ENCODE data around the gene BCL2L12.

BCL2L12 gene

DNA sequence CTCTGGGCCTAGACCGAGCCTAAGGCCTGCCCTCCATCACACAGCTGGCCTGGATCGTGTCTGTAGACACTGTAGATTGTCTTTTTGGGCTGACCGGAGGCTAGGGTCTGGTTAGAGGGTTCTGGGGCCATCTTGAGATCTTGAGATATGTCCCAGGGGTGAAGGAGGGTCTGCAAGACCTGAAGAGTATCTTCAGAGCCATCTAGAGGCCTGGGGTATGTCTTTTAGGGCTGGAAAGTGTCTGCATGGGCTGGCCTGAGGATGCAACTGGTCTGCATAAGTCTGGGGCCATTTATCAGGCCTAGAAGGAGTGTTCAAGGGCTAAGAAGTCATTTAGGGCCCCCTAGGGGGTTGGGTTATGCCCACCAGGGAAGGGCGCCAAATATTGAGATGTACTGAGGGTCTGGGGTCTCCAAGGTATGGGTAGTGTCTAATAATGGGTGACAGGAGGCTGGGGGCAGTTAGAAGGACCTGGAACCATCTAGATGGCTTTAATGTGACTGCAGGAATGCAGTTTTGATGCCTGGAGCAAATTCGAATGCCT is 23.2 kb upstream of the BCL2L12 start:
- no peak for DNase-seq

DNA sequence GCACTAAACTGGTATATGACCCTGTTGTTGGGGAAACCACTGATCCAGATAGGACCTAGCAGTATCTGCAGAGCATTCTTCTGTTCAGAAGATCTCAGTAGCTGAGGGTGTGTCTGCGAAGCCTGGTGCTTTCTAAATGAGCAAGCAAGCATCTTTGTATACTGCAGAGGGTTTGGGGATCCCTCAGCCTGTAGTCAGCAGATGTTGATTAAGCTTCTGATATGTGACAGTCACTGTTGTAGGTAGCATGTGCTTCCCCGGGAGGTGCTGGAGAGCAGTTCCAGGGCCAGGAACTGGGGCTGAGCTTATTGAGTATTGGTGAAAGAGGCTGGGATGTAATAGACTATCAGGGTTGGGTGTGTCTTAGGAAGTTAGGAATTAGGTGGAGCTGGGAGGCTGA is 22.3 kb upstream of the BCL2L12 start:
- DNase-seq = no peak

- DNase-seq = no peak
Measured at GRCh38 chr19:49645592-49645991, 20.1 kb upstream of the BCL2L12 start.

DNA sequence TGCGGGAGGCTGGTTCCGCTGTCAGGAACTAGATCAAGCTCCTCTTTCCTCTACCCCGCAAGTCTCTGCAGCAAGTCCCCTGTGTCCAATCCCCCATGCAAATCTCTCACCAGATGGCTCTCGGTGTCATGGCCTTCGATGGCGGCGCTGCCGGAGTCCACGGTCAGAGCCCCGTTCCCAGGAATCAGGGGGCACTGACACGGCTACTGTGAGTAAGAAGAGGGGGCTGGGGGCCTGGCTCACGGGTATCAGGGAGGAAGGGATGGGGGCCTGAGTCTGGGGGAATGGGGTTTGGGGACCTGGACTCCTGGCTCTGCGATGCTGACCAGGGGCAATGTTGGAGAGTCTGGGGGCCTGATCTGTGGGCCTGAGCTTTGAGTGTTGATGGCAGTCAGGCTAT is 19.7 kb upstream of the BCL2L12 start:
- no peak for DNase-seq

GRCh38 chr19:49646586-49646985 is 19.1 kb upstream of the BCL2L12 start:
- DNase-seq = no peak

DNA sequence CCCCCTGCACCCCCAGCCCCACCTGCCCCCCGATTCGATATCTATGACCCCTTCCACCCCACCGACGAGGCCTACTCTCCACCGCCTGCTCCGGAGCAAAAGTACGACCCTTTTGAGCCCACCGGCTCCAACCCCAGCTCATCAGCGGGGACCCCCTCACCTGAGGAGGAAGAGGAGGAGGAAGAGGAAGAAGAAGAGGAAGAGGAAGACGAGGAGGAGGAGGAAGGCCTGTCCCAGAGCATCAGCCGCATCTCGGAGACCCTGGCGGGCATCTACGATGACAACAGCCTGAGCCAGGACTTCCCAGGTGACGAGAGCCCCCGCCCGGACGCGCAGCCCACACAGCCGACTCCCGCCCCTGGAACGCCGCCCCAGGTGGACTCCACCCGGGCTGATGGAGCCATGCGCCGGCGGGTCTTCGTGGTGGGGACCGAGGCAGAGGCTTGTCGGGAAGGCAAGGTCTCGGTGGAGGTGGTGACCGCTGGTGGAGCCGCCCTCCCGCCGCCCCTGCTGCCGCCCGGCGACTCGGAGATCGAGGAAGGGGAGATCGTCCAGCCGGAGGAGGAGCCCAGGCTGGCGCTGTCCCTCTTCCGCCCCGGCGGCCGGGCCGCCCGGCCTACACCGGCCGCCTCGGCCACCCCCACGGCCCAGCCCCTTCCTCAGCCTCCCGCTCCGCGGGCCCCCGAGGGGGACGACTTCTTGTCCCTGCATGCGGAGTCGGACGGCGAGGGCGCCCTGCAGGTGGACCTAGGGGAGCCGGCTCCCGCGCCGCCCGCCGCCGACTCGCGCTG is 14.5 kb upstream of the BCL2L12 start:
- DNase-seq = no peak

- DNase-seq = no peak
Measured at GRCh38 chr19:49651820-49652550, 13.7 kb upstream of the BCL2L12 start.

- no peak for DNase-seq
Measured at GRCh38 chr19:49652551-49653465, 12.9 kb upstream of the BCL2L12 start.

DNA sequence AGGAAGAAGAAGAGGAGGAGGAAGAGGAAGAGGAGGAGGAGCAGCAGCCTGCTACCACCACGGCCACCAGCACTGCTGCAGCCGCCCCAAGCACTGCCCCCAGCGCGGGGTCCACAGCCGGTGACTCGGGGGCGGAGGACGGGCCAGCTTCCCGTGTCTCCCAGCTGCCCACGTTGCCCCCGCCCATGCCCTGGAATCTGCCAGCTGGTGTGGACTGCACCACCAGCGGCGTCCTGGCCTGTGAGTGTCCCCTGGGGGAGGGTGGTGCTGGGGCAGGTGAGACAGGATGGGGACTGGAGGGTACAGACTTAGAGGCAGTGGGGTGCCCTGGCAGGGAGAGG is 12.3 kb upstream of the BCL2L12 start:
- DNase-seq = no peak

DNA sequence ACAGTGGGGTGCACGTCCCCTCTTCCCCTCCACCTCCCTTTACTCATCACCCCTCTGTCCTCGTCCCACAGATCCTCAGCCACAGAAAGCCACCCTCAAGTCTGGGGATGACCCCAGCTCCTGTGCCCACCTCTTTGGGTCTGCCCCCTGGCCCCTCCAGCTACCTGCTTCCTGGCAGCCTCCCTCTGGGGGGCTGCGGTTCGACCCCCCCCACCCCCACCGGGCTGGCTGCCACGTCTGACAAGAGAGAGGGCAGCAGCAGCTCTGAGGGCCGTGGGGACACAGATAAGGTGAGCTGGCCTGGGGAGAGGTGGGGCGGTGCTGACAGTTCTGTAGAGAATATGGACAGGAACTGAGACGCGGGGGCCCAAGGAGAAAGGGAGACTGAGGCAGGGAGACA is 11.2 kb upstream of the BCL2L12 start:
- no peak for DNase-seq

GRCh38 chr19:49655570-49656455 is 9.9 kb upstream of the BCL2L12 start:
- no peak for DNase-seq

DNA sequence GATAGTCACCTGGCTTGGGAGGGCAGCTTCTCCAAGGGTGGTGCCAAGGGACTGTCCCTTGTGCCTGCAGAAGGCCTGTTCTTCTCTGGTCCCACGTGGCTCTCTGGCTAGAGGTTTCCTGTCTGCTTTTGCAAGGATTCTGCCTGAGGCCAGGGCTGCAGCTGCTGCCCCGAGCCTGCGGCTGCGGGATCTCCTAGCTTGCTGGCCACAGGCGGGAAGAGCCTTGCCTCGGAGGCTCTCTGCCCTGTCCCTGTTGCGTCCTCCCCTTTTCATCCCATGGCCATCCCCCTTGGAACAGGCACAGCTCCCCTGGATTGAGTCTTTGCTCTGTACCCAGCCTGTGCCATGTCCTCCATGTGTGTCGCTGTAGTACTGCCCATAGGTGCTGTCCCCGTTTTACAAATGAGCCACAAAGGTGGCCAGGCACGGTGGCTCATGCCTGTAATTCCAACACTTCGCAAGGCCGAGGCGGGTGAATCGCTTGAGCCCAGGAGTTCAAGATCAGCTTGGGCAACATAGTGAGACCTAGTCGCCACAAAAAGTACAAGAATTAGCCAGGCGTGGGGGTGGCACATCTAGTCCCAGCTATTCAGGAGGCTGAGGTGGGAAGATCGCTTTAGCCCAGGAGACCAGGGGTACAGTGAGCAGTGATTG is 9.2 kb upstream of the BCL2L12 start:
- no peak for DNase-seq

- no peak for DNase-seq
Measured at GRCh38 chr19:49657493-49658138, 8.1 kb upstream of the BCL2L12 start.

GRCh38 chr19:49658139-49658517 is 7.6 kb upstream of the BCL2L12 start:
- no peak for DNase-seq

DNA sequence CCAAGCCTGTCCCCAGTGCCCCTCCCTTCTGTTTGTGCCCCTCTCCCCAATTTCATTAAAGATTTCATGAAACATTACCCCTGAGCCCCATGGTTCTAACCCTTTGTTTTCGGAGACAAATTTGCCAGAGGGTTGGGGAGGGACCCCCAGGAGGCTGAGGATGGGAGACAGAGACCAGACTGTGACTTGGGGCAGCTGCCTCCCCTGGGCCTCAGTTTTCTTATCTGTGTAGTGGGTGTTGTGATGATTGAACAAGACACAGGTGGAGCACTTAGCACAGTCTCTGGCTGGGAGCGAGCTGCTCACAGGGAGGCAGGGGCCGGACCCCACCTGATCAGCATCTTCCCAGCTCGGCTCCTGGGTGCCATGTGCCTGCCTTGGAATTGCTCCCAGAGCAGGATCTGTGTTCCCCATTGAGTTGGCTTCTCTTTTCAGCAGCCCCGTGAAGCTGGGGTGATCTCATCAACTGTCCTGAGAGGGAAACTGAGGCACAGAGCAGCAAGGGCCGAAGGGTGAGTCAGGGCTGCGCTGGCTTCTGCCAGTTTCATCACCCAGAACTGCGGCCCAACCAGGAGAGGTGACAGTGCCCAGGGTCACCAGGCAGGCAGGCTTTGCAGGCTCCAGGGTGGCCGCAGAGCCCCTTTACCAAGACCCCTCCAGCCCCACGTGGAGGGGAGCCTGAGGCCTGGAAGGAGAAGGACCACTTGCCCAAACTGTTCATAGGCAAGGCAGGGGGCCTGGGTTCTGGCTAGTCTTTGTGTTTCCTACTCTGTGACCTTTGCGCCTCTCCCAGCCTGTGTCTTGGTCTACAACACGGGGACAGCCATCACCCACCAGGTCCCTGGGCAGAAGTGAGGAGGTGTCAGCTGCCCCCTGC is 6.9 kb upstream of the BCL2L12 start:
- DNase-seq = no peak

DNA sequence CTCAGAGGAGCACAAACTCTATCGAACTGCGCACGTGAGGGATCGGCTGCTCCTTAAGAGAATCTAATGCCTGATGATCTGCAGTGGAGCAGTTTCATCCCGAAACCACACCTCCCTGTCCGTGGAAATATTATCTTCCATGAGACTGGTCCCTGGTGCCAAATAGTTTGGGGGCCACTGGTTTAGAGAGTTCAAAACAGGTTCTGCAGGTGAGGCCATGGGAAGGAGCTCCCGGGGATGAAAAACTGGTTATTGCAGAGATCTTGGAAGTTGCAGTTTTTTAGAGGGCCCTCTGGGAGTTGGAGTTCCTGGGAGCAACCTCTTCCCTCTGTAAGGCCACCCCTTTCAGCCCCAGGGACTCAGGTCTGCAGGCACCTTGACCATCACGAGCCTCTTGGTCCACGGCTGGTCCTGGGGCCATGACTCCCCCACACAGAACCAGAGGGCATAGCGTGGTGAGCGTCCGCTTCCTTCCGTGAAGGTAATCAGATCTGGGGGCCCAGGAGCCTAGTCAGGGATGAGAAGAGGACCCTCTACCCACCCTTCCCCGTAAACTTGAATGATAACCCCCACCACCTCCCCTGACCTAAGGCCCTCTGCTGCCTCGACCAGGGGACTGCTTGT is 5.3 kb upstream of the BCL2L12 start:
- no peak for DNase-seq

DNA sequence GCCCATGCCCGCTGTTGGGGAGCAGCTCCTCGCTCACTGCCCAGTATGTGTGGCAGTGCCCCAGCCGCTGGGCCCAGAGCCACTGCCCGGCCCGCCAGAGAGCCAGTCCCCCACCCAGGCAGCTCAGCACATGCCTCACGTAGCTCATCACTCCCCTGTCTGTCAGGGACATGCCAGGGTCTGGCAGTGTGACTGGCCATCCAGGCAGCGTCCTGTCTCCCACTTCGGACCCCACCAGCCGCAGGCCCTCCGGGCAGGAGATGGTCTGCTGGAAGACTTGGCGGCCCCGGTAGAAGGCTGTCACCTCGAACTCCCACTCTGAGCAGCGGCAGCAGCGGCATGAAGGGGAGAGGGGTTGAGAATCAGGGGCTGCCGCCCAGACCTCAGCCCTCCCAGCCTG is 3.7 kb upstream of the BCL2L12 start:
- DNase-seq = no peak

DNA sequence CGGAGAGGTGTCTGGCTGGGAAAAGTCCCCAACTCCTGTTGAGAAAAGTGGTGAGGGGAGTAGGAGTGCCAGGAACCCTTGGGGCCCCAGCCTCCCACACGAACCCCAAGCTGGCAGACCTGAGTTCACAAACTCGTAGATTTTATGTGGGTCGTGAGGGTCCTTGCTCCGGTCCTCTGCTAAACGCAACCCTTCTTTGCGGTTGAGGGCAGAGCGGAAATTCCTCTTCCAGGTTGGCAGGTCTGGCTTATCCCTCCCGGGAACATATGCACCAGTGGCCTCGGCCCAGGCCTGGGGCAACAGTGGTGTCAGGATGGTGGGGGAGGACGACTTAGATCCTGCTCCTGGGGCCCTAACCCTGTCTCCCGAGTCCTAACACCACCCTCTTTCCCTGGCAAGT is 2.5 kb upstream of the BCL2L12 start:
- DNase-seq = no peak

GRCh38 chr19:49664171-49665035 is 1.3 kb upstream of the BCL2L12 start:
- peak; percentile 90 to 93 for DNase-seq

All from NCI-H2081 (cell line).